HEK293 (cell line): ENCODE data around the gene C6orf163.

Experiments
- CTCF ChIA-PET: fragments of 350-600 bp; formaldehyde crosslinking; extraction: SDS; loops from one replicate; lab custom pipeline; 2021; ENCODE audit warnings: antibody characterized with exemption; lab: Yijun Ruan, JAX
- POLR2A ChIA-PET: fragments of 300-600 bp; formaldehyde crosslinking; extraction: SDS; loops from one replicate; lab custom pipeline; 2020; ENCODE audit warnings: antibody characterized with exemption, inconsistent platforms; lab: Yijun Ruan, JAX
- H3K27ac ChIP-seq: fragments of 200-500 bp; sonication (Bioruptor generic); 2 replicates; pipeline ENCODE4 v1.5.1; 2014; ENCODE audit warnings: low read depth, low read length, control low read depth, inconsistent platforms; ENCODE audit errors: extremely low read depth
- H3K36me3 ChIP-seq, 2 experiments: fragments of 200-500 bp in 1 of 2; sonication (Bioruptor generic) in 1 of 2; 1 replicate in 1 of 2; 2 replicates in 1 of 2; pipeline ENCODE4 v1.5.1; 2014 to 2017; ENCODE audit warnings: inconsistent platforms in 2 of 2, low read length in 2 of 2; ENCODE audit not compliant: control insufficient read depth in 2 of 2, insufficient read depth in 1 of 2
- H3K4me1 ChIP-seq: fragments of 200-500 bp; sonication (Bioruptor generic); 2 replicates; pipeline ENCODE4 v1.5.1; 2014; ENCODE audit warnings: mild to moderate bottlenecking, low read length, inconsistent platforms; ENCODE audit not compliant: control insufficient read depth, insufficient read depth
- H3K4me3 ChIP-seq: 2 replicates; pipeline ENCODE4 v1.5.1; 2011; ENCODE audit warnings: low read depth, mild to moderate bottlenecking, control low read depth, low read length, moderate library complexity
- H3K9me3 ChIP-seq: fragments of 200-500 bp; sonication (Bioruptor generic); 2 replicates; pipeline ENCODE4 v1.5.1; 2014; ENCODE audit warnings: low read depth, low read length, inconsistent platforms; ENCODE audit not compliant: control insufficient read depth, insufficient read depth
- GFI1B ChIP-seq: fragments of 450-650 bp; formaldehyde crosslinking; IDR thresholded peaks from 2 replicates; pipeline ENCODE4 v1.5.1; 2016; ENCODE audit warnings: missing biosample characterization, missing genetic modification characterization
- KLF10 ChIP-seq: fragments of 450-650 bp; IDR thresholded peaks from 2 replicates; pipeline ENCODE4 v1.5.1; 2018; ENCODE audit warnings: missing biosample characterization, mild to moderate bottlenecking, missing genetic modification characterization
- OSR2 ChIP-seq: fragments of 450-650 bp; formaldehyde crosslinking; IDR thresholded peaks from 2 replicates; pipeline ENCODE4 v1.5.1; 2016; ENCODE audit warnings: missing biosample characterization, missing genetic modification characterization
- OVOL3 ChIP-seq: fragments of 450-650 bp; formaldehyde crosslinking; IDR thresholded peaks from 2 replicates; pipeline ENCODE4 v1.5.1; 2016; ENCODE audit warnings: missing biosample characterization, missing genetic modification characterization
- SCRT2 ChIP-seq: fragments of 450-650 bp; formaldehyde crosslinking; IDR thresholded peaks from 2 replicates; pipeline ENCODE4 v1.5.1; 2016; ENCODE audit warnings: missing biosample characterization, missing genetic modification characterization
- SP3 ChIP-seq: fragments of 450-650 bp; formaldehyde crosslinking; IDR thresholded peaks from 2 replicates; pipeline ENCODE4 v1.5.1; 2016; ENCODE audit warnings: missing biosample characterization, missing genetic modification characterization
- TCF7L2 ChIP-seq: IDR thresholded peaks from 2 replicates; pipeline ENCODE4 v1.6.1; 2011; ENCODE audit warnings: low read depth, mild to moderate bottlenecking, inconsistent platforms, low read length, moderate library complexity, borderline replicate concordance
- ZBTB20 ChIP-seq: fragments of 450-650 bp; formaldehyde crosslinking; IDR thresholded peaks from 2 replicates; pipeline ENCODE4 v1.5.1; 2016; ENCODE audit warnings: missing biosample characterization, missing genetic modification characterization
- ZEB2 ChIP-seq: fragments of 450-650 bp; formaldehyde crosslinking; IDR thresholded peaks from 2 replicates; pipeline ENCODE4 v1.5.1; 2016; ENCODE audit warnings: missing biosample characterization, missing genetic modification characterization
- ZNF2 ChIP-seq: fragments of 450-650 bp; formaldehyde crosslinking; IDR thresholded peaks from 2 replicates; pipeline ENCODE4 v1.5.1; 2016; ENCODE audit warnings: missing biosample characterization, missing genetic modification characterization
- ZNF274 ChIP-seq, 2 experiments: fragments of 200-500 bp in 1 of 2; fragments of 450-650 bp in 1 of 2; sonication (Bioruptor generic) in 1 of 2; formaldehyde crosslinking in 1 of 2; IDR thresholded peaks; 2 replicates each; pipeline versions ENCODE4 v1.5.1 to v1.6.1; 2014 to 2016; ENCODE audit warnings: borderline replicate concordance in 1 of 2, inconsistent platforms in 1 of 2, low read length in 1 of 2, missing biosample characterization in 1 of 2, missing genetic modification characterization in 1 of 2
- ZNF37A ChIP-seq: fragments of 450-650 bp; IDR thresholded peaks from 2 replicates; pipeline ENCODE4 v1.5.1; 2018; ENCODE audit warnings: missing biosample characterization, missing genetic modification characterization
- ZNF600 ChIP-seq: fragments of 450-650 bp; formaldehyde crosslinking; IDR thresholded peaks from 2 replicates; pipeline ENCODE4 v1.5.1; 2016; ENCODE audit warnings: missing biosample characterization, missing genetic modification characterization
- ZNF654 ChIP-seq: fragments of 450-650 bp; formaldehyde crosslinking; IDR thresholded peaks from 2 replicates; pipeline ENCODE4 v1.5.1; 2016; ENCODE audit warnings: low read depth, missing biosample characterization, missing genetic modification characterization
- ZNF658 ChIP-seq: fragments of 450-650 bp; formaldehyde crosslinking; IDR thresholded peaks from 2 replicates; pipeline ENCODE4; 2016; ENCODE audit warnings: missing biosample characterization, missing genetic modification characterization
- ZNF660 ChIP-seq: fragments of 450-650 bp; IDR thresholded peaks from 2 replicates; pipeline ENCODE4 v1.5.1; 2018; ENCODE audit warnings: missing biosample characterization, mild to moderate bottlenecking, missing genetic modification characterization
- ZNF664 ChIP-seq: fragments of 450-650 bp; formaldehyde crosslinking; IDR thresholded peaks from 2 replicates; pipeline ENCODE4 v1.5.1; 2016; ENCODE audit warnings: missing biosample characterization, missing genetic modification characterization
- ZNF785 ChIP-seq: fragments of 450-650 bp; formaldehyde crosslinking; IDR thresholded peaks from 2 replicates; pipeline ENCODE4 v1.5.1; 2016; ENCODE audit warnings: missing biosample characterization, missing genetic modification characterization
- TF ChIP-seq, protein P1 (sequence below): fragments of 450-650 bp; formaldehyde crosslinking; IDR thresholded peaks from 2 replicates; pipeline ENCODE4 v1.5.1; 2016; ENCODE audit warnings: missing biosample characterization, missing genetic modification characterization
- TF ChIP-seq, protein P2 (sequence below): fragments of 450-650 bp; formaldehyde crosslinking; IDR thresholded peaks from 2 replicates; pipeline ENCODE4 v1.5.1; 2017; ENCODE audit warnings: missing biosample characterization, missing genetic modification characterization
- TF ChIP-seq, protein P3 (sequence below): fragments of 450-650 bp; formaldehyde crosslinking; IDR thresholded peaks from 2 replicates; pipeline ENCODE4 v1.5.1; 2017; ENCODE audit warnings: missing biosample characterization, missing genetic modification characterization
- TF ChIP-seq, protein P4 (sequence below): fragments of 450-650 bp; formaldehyde crosslinking; IDR thresholded peaks from 2 replicates; pipeline ENCODE4 v1.5.1; 2016; ENCODE audit warnings: missing biosample characterization, missing genetic modification characterization

Gene C6orf163

DNA sequence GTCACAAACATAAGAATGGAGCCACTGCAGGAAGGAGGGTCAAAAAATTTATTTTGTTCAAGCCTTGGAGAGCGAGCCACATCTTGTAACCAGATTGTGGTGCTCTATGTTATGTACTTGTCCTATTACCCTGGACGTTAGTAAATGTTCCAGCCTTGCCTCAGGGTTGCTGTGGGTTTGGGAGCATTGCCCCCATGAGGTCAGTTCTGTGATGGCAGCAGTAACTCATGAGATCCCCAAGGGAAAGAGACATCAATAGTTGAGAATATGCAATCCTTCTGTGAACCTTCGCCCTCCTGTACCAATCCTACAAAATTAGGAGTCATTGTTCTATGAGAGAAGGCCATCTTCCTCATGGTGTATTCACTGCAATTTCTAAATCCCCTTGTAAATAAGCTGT lies 46.7 kb downstream of the C6orf163 start:
- ChIA-PET POLR2A (no interaction called here), CTCF (interaction anchor here (0.5 to 4.3 kb wide), 11 partner anchors 10 to 1149 kb away, joined by 3 to 23 read pairs (median 3); no protein-coding TSS in a partner anchor)
- H3K27ac ChIP-seq = no peak overlapping the region
- no peaks in the 10 kb centered on the region for H3K36me3 ChIP-seq
- no peaks in the 10 kb centered on the region for H3K9me3 ChIP-seq
- TF ChIP-seq ZNF654 (peak; percentile 66), ZNF2 (tag by site-specific recombination) (no peak), ZNF37A (tag by site-specific recombination) (no peak)
- TF ChIP-seq, protein P1, sequence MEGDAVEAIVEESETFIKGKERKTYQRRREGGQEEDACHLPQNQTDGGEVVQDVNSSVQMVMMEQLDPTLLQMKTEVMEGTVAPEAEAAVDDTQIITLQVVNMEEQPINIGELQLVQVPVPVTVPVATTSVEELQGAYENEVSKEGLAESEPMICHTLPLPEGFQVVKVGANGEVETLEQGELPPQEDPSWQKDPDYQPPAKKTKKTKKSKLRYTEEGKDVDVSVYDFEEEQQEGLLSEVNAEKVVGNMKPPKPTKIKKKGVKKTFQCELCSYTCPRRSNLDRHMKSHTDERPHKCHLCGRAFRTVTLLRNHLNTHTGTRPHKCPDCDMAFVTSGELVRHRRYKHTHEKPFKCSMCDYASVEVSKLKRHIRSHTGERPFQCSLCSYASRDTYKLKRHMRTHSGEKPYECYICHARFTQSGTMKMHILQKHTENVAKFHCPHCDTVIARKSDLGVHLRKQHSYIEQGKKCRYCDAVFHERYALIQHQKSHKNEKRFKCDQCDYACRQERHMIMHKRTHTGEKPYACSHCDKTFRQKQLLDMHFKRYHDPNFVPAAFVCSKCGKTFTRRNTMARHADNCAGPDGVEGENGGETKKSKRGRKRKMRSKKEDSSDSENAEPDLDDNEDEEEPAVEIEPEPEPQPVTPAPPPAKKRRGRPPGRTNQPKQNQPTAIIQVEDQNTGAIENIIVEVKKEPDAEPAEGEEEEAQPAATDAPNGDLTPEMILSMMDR = peak; percentile 73
- H3K4me3 ChIP-seq = no peak overlapping the region
- H3K4me1 ChIP-seq = no peaks in the 10 kb centered on the region

DNA sequence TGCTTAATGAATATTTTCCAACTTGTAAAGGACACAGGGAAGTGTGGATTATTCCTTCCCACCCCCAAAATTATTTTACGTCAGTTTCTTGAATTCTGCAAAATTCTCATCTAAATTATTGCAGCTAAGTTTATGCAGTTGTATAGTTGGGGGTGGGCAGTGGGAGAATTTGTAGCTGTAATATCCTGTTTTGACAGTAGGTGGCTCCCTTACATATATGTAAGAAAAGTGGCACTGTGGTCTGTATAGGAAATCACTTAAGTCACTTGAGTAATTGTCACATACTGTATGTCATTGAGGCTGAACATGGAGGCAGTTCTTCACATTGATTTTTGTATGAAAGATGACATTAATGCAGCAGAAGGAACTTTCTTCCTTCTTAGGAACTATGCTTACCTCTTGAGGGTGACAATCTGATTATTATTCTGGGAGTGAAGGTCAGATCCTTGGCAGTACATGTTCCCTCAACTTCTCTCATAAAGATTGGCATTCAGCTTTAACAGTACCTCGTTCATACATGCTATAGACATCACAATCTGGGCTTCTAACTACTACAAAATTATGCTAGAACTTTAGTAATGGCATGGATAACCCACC lies 48.5 kb downstream of the C6orf163 start:
- Histone ChIP-seq H3K9me3 (no peaks in the 10 kb centered on the region), H3K4me3 (no peak overlapping the region), H3K36me3 (no peaks in the 10 kb centered on the region)
- CTCF ChIA-PET = interaction anchor here (0.6 to 2.6 kb wide), 52 partner anchors 8 to 1479 kb away, joined by 3 to 15 read pairs (median 3); partner anchors contain the start of genes ORC3 and RARS2
- no peak for TF ChIP-seq SP3 (tag by site-specific recombination)
- no peak for TF ChIP-seq ZNF600 (tag by site-specific recombination)
- TF ChIP-seq SCRT2 (tag by site-specific recombination) = 0 out of 2 replicates have a peak, but pooled peaks have one; percentile 17
- TF ChIP-seq ZBTB20 = peak; percentile 23; the same call in 1 of the 2 replicates
- TF ChIP-seq OSR2 (tag by site-specific recombination) = no peak
- TF ChIP-seq ZNF274 (IDR thresholded peaks at IDR 0.05; ENCODE audit: low read length) = no peak
- no peak for TF ChIP-seq ZNF274 (tag by site-specific recombination; IDR thresholded peaks at IDR 0.05; ENCODE audit: borderline replicate concordance)
- TF ChIP-seq ZNF664 (tag by site-specific recombination) = 0 out of 2 replicates have a peak, but pooled peaks have one; percentile 34
- no peak for TF ChIP-seq ZNF658
- TF ChIP-seq, protein P2, sequence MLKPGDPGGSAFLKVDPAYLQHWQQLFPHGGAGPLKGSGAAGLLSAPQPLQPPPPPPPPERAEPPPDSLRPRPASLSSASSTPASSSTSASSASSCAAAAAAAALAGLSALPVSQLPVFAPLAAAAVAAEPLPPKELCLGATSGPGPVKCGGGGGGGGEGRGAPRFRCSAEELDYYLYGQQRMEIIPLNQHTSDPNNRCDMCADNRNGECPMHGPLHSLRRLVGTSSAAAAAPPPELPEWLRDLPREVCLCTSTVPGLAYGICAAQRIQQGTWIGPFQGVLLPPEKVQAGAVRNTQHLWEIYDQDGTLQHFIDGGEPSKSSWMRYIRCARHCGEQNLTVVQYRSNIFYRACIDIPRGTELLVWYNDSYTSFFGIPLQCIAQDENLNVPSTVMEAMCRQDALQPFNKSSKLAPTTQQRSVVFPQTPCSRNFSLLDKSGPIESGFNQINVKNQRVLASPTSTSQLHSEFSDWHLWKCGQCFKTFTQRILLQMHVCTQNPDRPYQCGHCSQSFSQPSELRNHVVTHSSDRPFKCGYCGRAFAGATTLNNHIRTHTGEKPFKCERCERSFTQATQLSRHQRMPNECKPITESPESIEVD (tag by site-specific recombination) = 0 out of 2 replicates have a peak, but pooled peaks have one; percentile 10
- no peak for TF ChIP-seq GFI1B
- peak; percentile 38; the same call in 1 of the 2 replicates for TF ChIP-seq ZEB2
- TF ChIP-seq OVOL3 (tag by site-specific recombination) = no peak
- peak; percentile 38; the same call in 1 of the 2 replicates for TF ChIP-seq KLF10 (tag by site-specific recombination)
- TF ChIP-seq ZNF660 = peak; percentile 74
- TF ChIP-seq ZNF654 = peak; percentile 99
- TF ChIP-seq, protein P3, sequence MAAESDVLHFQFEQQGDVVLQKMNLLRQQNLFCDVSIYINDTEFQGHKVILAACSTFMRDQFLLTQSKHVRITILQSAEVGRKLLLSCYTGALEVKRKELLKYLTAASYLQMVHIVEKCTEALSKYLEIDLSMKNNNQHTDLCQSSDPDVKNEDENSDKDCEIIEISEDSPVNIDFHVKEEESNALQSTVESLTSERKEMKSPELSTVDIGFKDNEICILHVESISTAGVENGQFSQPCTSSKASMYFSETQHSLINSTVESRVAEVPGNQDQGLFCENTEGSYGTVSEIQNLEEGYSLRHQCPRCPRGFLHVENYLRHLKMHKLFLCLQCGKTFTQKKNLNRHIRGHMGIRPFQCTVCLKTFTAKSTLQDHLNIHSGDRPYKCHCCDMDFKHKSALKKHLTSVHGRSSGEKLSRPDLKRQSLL (tag by site-specific recombination) = no peak
- 0 out of 2 replicates have a peak, but pooled peaks have one; percentile 48 for TF ChIP-seq ZNF2 (tag by site-specific recombination)
- TF ChIP-seq, protein P4, sequence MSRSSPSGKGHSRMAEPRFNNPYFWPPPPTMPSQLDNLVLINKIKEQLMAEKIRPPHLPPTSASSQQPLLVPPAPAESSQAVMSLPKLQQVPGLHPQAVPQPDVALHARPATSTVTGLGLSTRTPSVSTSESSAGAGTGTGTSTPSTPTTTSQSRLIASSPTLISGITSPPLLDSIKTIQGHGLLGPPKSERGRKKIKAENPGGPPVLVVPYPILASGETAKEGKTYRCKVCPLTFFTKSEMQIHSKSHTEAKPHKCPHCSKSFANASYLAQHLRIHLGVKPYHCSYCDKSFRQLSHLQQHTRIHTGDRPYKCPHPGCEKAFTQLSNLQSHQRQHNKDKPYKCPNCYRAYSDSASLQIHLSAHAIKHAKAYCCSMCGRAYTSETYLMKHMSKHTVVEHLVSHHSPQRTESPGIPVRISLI (tag by site-specific recombination) = no peak
- TF ChIP-seq, protein P1 = 0 out of 2 replicates have a peak, but pooled peaks have one; percentile 54
- no peak for TF ChIP-seq ZNF785
- no peak for TF ChIP-seq TCF7L2
- TF ChIP-seq, all 188 proteins: peak for 10
- POLR2A ChIA-PET = interaction anchor here (0.7 to 1.5 kb wide), 2 partner anchors 197 to 309 kb away, joined by 4 read pairs; partner anchors contain the start of genes AKIRIN2, ORC3 and RARS2
- H3K4me1 ChIP-seq = no peaks in the 10 kb centered on the region
- no peak overlapping the region for H3K27ac ChIP-seq
